Rectal smooth muscle tissue (tissue), 1 donor: ENCODE data around the gene IFIH1.

ENCODE experiments used
- H3K27ac ChIP-seq: one replicate; pipeline ENCODE4 v1.7.0; 2013; ENCODE audit warnings: low read depth, low read length, inconsistent platforms
- H3K27me3 ChIP-seq: one replicate; pipeline ENCODE4 v1.7.0; 2013; ENCODE audit warnings: low read length; ENCODE audit not compliant: control insufficient read depth, insufficient read depth
- H3K36me3 ChIP-seq: one replicate; pipeline ENCODE4 v1.7.0; 2013; ENCODE audit warnings: low read length; ENCODE audit not compliant: control insufficient read depth, insufficient read depth
- H3K4me1 ChIP-seq: one replicate; pipeline ENCODE4 v1.7.0; 2013; ENCODE audit warnings: low read length; ENCODE audit not compliant: control insufficient read depth, insufficient read depth
- H3K4me3 ChIP-seq: one replicate; pipeline ENCODE4 v1.7.0; 2013; ENCODE audit warnings: low read length
- H3K9ac ChIP-seq: one replicate; pipeline ENCODE4 v1.7.0; 2013; ENCODE audit warnings: low read length

The IFIH1 gene

DNA sequence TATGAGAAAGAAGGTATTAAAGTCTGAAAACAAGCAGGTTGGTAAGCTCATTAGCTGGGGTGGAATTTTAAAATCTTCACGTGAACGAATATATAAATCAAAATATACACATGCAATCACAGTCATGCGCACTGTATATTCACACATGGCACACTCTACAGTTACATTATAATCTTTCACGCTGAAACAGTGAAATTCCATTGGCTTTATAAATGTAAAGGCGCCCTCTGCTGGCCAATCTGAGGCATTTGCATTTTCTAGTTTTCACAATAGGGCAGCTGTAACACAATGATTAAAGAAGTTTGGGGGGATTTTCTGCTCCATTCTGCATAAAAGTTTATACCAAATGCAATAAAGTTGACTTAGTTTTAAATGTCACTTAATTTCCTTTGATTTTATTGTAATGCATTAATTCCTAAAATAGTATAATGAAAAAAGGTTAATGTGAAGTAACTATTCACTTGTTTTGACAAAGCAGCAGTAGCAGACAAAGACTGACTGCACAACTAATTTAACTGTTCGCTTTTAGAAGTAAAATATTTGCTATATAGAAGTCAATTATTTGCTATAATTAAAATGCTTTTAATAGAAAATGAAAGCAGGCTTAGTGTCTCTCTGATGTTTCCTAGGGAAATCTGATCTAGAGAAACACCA, 17.2 kb downstream of the IFIH1 start:
- Histone ChIP-seq H3K36me3 (no peaks in the 10 kb centered on the region), H3K9ac (no peak overlapping the region), H3K4me3 (no peak overlapping the region), H3K27me3 (no peaks in the 10 kb centered on the region), H3K4me1 (no peaks in the 10 kb centered on the region), H3K27ac (no peak overlapping the region)

DNA sequence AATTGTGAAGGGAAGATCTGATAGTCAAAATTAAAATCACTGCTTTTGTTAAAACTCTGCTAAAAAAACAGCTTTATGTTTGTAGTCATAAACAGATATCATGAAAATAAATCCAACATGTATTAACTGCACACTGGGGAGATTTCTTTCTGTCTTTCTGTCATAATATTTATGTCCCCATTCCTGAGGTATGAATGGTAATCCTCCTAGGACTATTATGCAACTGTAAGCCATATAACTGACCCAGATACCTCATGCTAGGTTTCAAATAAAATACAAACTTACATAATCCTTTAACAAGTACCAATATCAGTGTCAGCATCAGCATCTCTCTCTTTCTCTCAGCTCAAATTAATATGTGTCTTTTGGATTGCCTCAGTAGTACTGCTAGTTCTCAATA, 18.2 kb downstream of the IFIH1 start:
- H3K27me3 ChIP-seq, result no peaks in the 10 kb centered on the region
- H3K27ac ChIP-seq, result no peak overlapping the region
- H3K4me1 ChIP-seq, result no peaks in the 10 kb centered on the region

DNA sequence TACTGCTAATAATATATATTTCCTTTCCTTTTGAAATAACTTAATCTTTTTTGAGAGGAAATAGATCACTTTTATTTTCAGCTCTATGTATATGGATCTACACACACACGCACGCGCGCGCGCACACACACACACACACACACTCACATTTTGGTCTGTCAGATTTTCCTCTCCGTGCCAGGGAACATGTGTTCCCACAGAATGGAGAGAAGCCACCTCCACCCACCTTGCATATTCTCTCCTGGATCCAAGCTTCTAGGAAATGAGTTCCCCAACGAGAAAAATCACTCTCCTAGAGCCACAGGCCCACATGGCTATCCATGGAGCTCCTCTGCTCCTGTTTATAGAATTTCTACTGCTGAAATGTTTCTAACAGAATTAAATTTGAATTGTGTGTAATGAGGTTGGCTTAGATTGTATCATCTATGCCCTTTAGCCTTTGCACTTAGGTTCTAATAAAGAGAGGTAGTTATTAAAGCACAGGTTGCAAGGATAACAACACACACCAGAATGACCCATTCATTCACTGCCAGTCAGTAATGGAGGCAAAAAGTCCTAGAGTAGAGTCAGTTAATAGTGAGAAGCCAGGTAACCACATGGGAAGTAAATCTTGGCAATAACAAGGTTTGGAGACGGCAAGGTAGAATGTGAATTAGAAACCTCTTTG, 19.7 kb downstream of the IFIH1 start:
- no peaks in the 10 kb centered on the region for H3K27me3 ChIP-seq
- H3K9ac ChIP-seq, result no peak overlapping the region
- no peaks in the 10 kb centered on the region for H3K4me1 ChIP-seq
- H3K27ac ChIP-seq, result no peak overlapping the region
- no peak overlapping the region for H3K4me3 ChIP-seq
- H3K36me3 ChIP-seq, result no peaks in the 10 kb centered on the region

More for the DNA sequence above, 18.2 kb downstream of the IFIH1 start:
- no peaks in the 10 kb centered on the region for H3K36me3 ChIP-seq
- H3K9ac ChIP-seq, result no peak overlapping the region
- H3K4me3 ChIP-seq, result no peak overlapping the region

DNA sequence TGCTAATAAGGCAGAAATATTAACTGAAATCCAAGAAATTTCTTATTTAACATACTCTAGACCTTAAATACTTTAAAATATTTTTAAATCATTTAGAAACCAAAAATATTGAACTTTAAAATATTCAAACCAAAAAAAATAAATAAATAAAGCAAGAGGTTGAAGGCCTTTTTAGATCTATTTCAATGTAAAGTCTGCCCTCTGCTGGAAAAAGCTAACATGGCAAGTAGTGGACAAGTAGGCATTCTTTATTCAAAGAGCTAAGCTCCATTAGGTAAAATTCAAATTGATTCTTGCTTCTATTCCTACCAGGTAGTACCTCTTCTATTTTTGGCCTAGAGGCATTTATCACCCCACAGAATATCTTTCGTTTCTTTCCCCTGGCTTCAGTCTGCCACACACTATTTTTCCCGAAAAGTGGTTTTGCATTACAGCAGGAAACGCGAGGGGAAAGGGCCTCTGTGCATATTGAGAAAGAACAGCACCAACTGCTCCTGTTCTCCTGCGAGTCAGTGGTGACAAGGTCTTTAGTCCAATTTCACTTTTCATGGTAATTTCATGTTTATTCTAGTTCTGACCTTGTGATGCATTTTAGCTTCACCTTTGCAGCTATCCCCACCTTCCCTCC, 20.4 kb downstream of the IFIH1 start:
- H3K27me3 ChIP-seq, result no peaks in the 10 kb centered on the region
- H3K27ac ChIP-seq, result no peak overlapping the region
- peaks cover 2% of the 10 kb centered on the region for H3K36me3 ChIP-seq
- H3K9ac ChIP-seq, result no peak overlapping the region
- no peaks in the 10 kb centered on the region for H3K4me1 ChIP-seq
- no peak overlapping the region for H3K4me3 ChIP-seq

DNA sequence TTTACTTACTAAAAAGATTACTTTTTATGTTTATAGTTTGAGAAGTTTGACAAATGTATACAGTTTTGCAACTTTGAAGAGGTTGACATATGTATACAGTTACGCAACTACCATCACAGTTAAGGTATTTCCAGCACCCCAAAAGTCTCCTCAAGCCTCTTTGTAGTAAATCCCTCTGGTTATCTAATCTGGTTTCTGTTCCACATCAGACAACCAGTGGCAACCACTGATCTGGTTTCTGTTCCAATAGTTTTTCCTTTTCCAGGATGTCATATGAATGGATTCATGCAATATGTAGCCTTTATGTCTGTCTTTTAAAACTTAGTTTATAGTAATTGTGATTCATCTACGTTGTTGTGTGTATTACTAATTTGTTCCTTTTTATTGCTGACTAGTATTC, 23.5 kb downstream of the IFIH1 start:
- no peak overlapping the region for H3K4me3 ChIP-seq
- no peak overlapping the region for H3K27ac ChIP-seq
- H3K9ac ChIP-seq, result no peak overlapping the region
- no peaks in the 10 kb centered on the region for H3K4me1 ChIP-seq
- no peaks in the 10 kb centered on the region for H3K27me3 ChIP-seq
- peaks cover 2% of the 10 kb centered on the region for H3K36me3 ChIP-seq

DNA sequence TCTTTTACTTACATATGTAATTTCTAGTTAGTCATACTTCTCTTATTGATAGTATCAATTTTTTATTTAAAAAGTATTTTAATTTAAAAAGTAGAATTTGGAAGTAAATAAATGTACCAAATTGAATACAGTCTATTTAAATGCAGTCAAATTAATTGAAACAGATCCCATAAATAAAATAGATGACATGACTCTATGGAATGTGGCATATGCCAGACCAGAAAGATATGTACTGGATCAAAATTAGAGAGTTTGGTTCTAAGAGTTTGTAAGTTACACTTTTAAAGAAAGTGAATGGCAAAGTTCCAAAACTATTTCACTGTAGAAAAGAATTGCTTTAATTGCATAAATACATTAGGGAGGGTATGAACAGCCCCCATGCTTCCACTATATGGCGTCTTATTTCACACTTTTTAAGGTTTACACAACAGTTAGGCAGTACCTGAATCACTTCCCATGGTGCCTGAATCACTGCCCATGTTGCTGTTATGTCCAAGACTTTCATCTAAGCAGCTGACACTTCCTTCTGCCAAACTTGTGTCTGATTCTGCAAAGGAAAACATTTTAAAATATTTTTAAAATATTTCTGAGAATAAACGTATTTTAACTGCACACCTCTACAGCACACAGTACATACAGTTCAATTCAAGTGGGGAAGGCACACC, 25.2 kb downstream of the IFIH1 start:
- Histone ChIP-seq H3K4me1 (no peaks in the 10 kb centered on the region), H3K27ac (no peak overlapping the region), H3K36me3 (peaks cover 2% of the 10 kb centered on the region), H3K9ac (no peak overlapping the region), H3K4me3 (no peak overlapping the region), H3K27me3 (no peaks in the 10 kb centered on the region)

DNA sequence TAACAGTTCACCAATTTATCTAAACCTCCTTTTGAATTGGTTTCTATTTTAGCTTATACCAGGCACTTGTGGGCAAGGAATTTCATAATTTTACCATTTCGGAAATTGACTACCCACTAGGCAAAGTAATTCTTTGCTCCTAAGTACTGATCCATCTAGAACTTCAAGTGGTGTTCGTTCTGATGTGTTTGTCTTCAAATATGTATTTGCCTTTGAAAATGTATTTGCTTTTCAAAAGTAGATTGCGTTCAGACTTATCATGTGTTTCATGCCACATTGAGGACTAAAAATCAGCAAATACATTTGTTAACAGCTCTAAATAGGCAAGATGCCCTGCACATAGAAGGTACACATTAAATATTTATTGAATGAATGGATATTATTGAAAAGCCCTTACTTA, 26.7 kb downstream of the IFIH1 start:
- H3K4me3 ChIP-seq, result no peak overlapping the region
- H3K4me1 ChIP-seq, result no peaks in the 10 kb centered on the region
- no peak overlapping the region for H3K27ac ChIP-seq
- no peaks in the 10 kb centered on the region for H3K27me3 ChIP-seq
- peaks cover 2% of the 10 kb centered on the region for H3K36me3 ChIP-seq
- no peak overlapping the region for H3K9ac ChIP-seq

DNA sequence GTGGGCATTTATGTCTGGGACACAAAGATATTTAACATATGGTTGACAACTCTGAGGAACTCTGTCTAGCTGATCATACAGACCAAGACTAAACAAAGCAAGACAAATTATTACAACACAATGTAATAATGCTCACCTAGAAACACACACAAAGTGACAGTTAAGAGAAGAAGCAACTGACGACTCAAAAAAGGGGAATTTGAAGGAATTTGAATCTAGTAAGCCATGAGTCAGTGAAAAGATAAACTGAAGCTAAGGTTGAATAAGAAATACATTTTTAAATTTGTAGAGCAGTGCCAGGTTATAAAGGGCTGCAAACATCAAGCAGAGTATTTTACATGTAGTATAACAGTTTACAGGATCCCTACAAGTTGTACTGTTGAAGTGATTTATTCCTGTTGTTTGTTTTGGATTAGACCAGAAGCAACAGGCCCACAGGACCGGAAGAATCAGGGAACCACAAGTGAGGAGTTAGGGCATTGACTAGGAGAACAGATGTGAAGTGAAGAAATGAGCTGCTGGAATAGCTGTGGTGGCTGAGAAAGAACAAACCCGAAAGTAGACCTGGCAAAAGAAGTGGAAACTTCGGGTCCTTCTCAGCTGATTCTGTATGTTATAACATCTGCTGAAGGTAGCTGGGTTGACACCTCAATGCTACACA, 35.6 kb downstream of the IFIH1 start:
- Histone ChIP-seq H3K4me3 (no peak overlapping the region), H3K27me3 (no peaks in the 10 kb centered on the region), H3K4me1 (no peaks in the 10 kb centered on the region), H3K36me3 (peaks cover 7% of the 10 kb centered on the region), H3K9ac (no peak overlapping the region), H3K27ac (no peak overlapping the region)

DNA sequence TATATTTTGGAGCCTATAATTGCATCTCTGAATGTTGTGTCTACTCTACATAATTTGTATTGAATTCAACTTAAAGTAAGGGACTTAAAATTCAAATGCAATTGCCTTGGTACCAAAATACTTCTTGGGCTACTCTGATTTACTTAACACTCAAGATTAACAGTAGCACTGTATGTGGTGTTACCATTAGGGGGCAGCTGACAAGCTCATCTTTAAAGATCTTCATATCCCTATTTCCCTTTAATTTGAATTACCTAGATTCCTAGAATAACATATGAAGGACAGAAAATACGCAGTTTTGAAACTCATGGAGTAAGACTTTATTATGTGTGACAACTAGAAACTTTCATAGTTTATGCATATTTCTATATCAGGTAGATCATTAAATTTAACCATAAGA, 37.8 kb downstream of the IFIH1 start:
- peaks cover 7% of the 10 kb centered on the region for H3K36me3 ChIP-seq
- no peak overlapping the region for H3K4me3 ChIP-seq

DNA sequence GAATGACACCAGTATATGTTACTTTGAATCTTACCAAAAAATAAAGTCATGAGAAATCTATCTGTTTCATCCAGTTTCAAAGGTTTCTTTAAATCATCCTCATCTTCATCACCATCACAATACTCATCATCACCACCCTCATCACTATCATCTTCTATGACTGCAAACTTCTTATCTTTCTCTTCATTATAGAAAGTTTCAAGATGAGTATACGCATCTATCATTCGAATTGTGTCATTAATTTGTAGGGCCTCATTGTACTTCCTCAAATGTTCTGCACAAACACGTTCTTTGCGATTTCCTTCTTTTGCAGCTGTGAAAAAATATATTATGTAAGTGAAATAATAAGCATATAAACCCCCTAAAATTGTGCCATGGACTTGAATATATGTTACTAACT, 41.1 kb downstream of the IFIH1 start:
- no peak overlapping the region for H3K4me3 ChIP-seq
- H3K27ac ChIP-seq, result no peak overlapping the region
- no peaks in the 10 kb centered on the region for H3K36me3 ChIP-seq
- H3K9ac ChIP-seq, result no peak overlapping the region
- no peaks in the 10 kb centered on the region for H3K4me1 ChIP-seq
- no peaks in the 10 kb centered on the region for H3K27me3 ChIP-seq

More for the DNA sequence above, 37.8 kb downstream of the IFIH1 start:
- Histone ChIP-seq H3K27ac (no peak overlapping the region), H3K4me1 (no peaks in the 10 kb centered on the region), H3K27me3 (no peaks in the 10 kb centered on the region), H3K9ac (no peak overlapping the region)

DNA sequence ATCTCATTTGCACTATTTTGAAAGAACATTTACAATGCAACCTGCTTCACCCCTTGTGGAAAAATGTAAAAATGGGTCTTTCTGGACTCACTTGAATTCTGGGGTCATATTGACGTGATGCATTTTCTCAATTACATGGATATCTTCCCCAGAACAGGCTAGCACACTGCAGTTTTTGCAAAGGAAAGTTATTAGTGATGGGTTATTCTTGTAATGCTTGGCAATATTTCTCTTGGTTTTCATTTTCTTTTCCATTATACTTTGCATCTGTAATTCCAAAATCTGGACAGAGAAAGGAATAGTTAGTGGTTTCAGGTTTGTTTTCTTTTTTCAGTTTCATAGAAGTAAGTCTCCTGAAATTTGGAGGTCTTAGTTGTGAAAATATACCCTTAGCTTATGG, 50.5 kb downstream of the IFIH1 start:
- H3K9ac ChIP-seq, result no peak overlapping the region
- H3K27me3 ChIP-seq, result no peaks in the 10 kb centered on the region
- H3K4me3 ChIP-seq, result no peak overlapping the region
- H3K4me1 ChIP-seq, result no peaks in the 10 kb centered on the region
- peaks cover 10% of the 10 kb centered on the region for H3K36me3 ChIP-seq
- no peak overlapping the region for H3K27ac ChIP-seq

DNA sequence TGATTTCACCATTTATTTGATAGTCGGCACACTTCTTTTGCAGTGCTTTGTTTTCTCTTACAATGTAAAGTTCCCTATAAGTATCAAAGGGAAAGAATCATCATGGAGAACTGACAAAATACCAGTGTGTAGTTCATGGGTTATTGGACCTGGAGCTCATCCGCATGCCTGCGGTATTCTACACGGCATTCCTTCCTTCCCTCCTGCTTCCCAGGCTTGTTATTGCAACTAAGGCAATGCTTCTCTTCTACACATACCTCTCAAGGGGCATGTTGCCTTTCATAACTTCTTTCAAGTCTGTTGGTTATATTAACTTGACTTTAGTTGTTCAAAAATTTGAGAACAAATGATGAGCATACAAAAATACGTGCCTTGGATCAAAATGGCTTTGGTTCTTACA, 51.0 kb downstream of the IFIH1 start:
- H3K4me3 ChIP-seq, result no peak overlapping the region
- peaks cover 10% of the 10 kb centered on the region for H3K36me3 ChIP-seq
- H3K27me3 ChIP-seq, result no peaks in the 10 kb centered on the region
- no peak overlapping the region for H3K27ac ChIP-seq
- no peak overlapping the region for H3K9ac ChIP-seq
- no peaks in the 10 kb centered on the region for H3K4me1 ChIP-seq
